Transverse colon (tissue), 4 donors: ENCODE results near the gene HOGA1. TPM values are rescaled to one million over a fixed set of nuclear protein-coding genes. Genes with fewer than 3 reads are reported as not detected.

Experiments
- DNase-seq: peaks from one replicate; pipeline ENCODE4 v3.0.0-alpha.2; 2019
- H3K27ac ChIP-seq, 4 donors: fragments of 200-600 bp; sonication (generic); 2 replicates each; pipeline ENCODE4 v1.5.1; 2016 to 2018; ENCODE audit warnings: inconsistent platforms in 4 of 4
- H3K27me3 ChIP-seq: fragments of 200-600 bp; sonication (generic); 2 replicates; pipeline ENCODE4 v1.5.1; 2017; ENCODE audit warnings: inconsistent platforms
- H3K36me3 ChIP-seq, 4 donors: fragments of 200-600 bp; sonication (generic); 2 replicates each; pipeline ENCODE4 v1.5.1; 2017 to 2019; ENCODE audit warnings: inconsistent platforms in 4 of 4
- H3K4me1 ChIP-seq, 4 donors: fragments of 200-600 bp; sonication (generic); 2 replicates each; pipeline ENCODE4 v1.5.1; 2017 to 2020; ENCODE audit warnings: inconsistent platforms in 4 of 4
- H3K4me3 ChIP-seq, 4 donors: fragments of 200-600 bp; sonication (generic); 1 replicate in 1 of 4; 2 replicates in 3 of 4; pipeline versions ENCODE4 v1.5.1 to v1.6.1; 2017 to 2019; ENCODE audit warnings: inconsistent platforms in 4 of 4
- H3K9me3 ChIP-seq, 2 donors: fragments of 200-600 bp; sonication (generic); 2 replicates each; pipeline ENCODE4 v1.5.1; 2017 to 2019; ENCODE audit warnings: inconsistent platforms in 2 of 2
- CTCF ChIP-seq, 5 experiments: fragments of 200-600 bp in 3 of 5; fragments of 450-650 bp in 2 of 5; sonication (generic) in 3 of 5; IDR thresholded peaks; 1 replicate in 2 of 5; 2 replicates in 3 of 5; pipeline ENCODE4 v1.5.1; 2016 to 2017; ENCODE audit warnings: antibody characterized with exemption in 5 of 5, inconsistent platforms in 3 of 5, mild to moderate bottlenecking in 2 of 5, moderate library complexity in 1 of 5
- EP300 ChIP-seq: sonication (generic); formaldehyde crosslinking; IDR thresholded peaks from one replicate; pipeline ENCODE4 v1.6.1; 2017; ENCODE audit warnings: antibody characterized with exemption, low read depth
- POLR2A ChIP-seq: fragments of 450-650 bp; IDR thresholded peaks from one replicate; pipeline ENCODE4 v1.6.1; 2016; ENCODE audit warnings: antibody characterized with exemption, mild to moderate bottlenecking, moderate library complexity
- POLR2AphosphoS5 ChIP-seq, 3 donors: sonication (generic); formaldehyde crosslinking; IDR thresholded peaks; one replicate each; pipeline ENCODE4 v1.6.1; 2016; ENCODE audit warnings: antibody characterized with exemption in 3 of 3
- WGBS, 2 donors: methylation state at CpG; one replicate each; pipeline ENCODE4 v1.1.5; 2018; ENCODE audit warnings: low coverage in 1 of 2; 5-methylcytosine and 5-hydroxymethylcytosine counted together
- in situ Hi-C, 4 donors: fragments of 200-750 bp; cut with MboI; loops; one replicate each; pipeline versions ENCODE4 v1.15.0 to v1.15.1; 2017; ENCODE audit warnings: low sequenced_read_pairs in 3 of 4, low pct_ligation_motif_present in 1 of 4, low pct_unique_long_range_greater_than_20kb in 1 of 4
- intact Hi-C: fragments of 100-400 bp; cut with DNase I; formaldehyde crosslinking; loops from one replicate; pipeline ENCODE4 v1.15.1; 2023; ENCODE audit warnings: low total_unique reads
- total RNA-seq, 4 donors: library from RNA; depleted of rRNA; stranded (reverse); fragments of >200 nt; gene quantifications; one replicate each; pipeline ENCODE4 v1.1.0, GENCODE V29; 2016

The HOGA1 gene
- total RNA-seq, 4 donors from 2014 or later = not detected

- in situ Hi-C loops (no loop called here), intact Hi-C loops (no loop called here)
- no peaks in the 10 kb centered on the region for H3K9me3 ChIP-seq
- WGBS, 2 donors = 61 to 67% methylated on average over 3 to 10 of the region's 10 CpGs
- no peak for DNase-seq
- peak; percentile 50 to 55 (median 53) for TF ChIP-seq POLR2AphosphoS5 (IDR thresholded peaks at IDR 0.05)
- TF ChIP-seq CTCF (IDR thresholded peaks at IDR 0.05) = no peak
- TF ChIP-seq EP300 = no peak
- TF ChIP-seq POLR2A = no peak
- no peak overlapping the region for H3K4me3 ChIP-seq
- no peaks in the 10 kb centered on the region for H3K27me3 ChIP-seq
- H3K4me1 ChIP-seq = peaks cover 3 to 10% (median 5%) of the 10 kb centered on the region in 4 donors
- peak overlapping the region; percentile 45 to 83 (median 79) for H3K27ac ChIP-seq
- H3K36me3 ChIP-seq = no peaks in the 10 kb centered on the region
These were observed 12.2 kb downstream of the HOGA1 start for GRCh38 chr10:97596101-97597082.

- Histone ChIP-seq H3K4me1 (peaks cover 3 to 10% (median 5%) of the 10 kb centered on the region in 4 donors), H3K27ac (no peak overlapping the region), H3K9me3 (no peaks in the 10 kb centered on the region), H3K4me3 (no peak overlapping the region), H3K36me3 (no peaks in the 10 kb centered on the region), H3K27me3 (no peaks in the 10 kb centered on the region)
- DNase-seq = no peak
- in situ Hi-C loops = no loop called here
- no peak for TF ChIP-seq POLR2A
- TF ChIP-seq EP300 = no peak
- TF ChIP-seq POLR2AphosphoS5 (IDR thresholded peaks at IDR 0.05) = no peak
- TF ChIP-seq CTCF (IDR thresholded peaks at IDR 0.05) = no peak
- intact Hi-C loops = no loop called here
- WGBS, 2 donors = 95 to 100% methylated on average over 2 of the region's 2 CpGs
These were observed 13.6 kb downstream of the HOGA1 start for GRCh38 chr10:97597778-97598177.

- TF ChIP-seq POLR2AphosphoS5 (IDR thresholded peaks at IDR 0.05) = no peak
- TF ChIP-seq EP300 = no peak
- TF ChIP-seq POLR2A = no peak
- no peak for TF ChIP-seq CTCF (IDR thresholded peaks at IDR 0.05)
- DNase-seq = no peak
- intact Hi-C loops = no loop called here
- 92 to 93% methylated on average over 8 to 19 of the region's 19 CpGs for WGBS, 2 donors
- Histone ChIP-seq H3K4me1 (peaks cover 3 to 10% (median 5%) of the 10 kb centered on the region in 4 donors), H3K36me3 (no peaks in the 10 kb centered on the region), H3K27ac (no peak overlapping the region), H3K4me3 (no peak overlapping the region), H3K27me3 (no peaks in the 10 kb centered on the region), H3K9me3 (no peaks in the 10 kb centered on the region)
- in situ Hi-C loops = no loop called here
These were observed 14.4 kb downstream of the HOGA1 start for GRCh38 chr10:97598407-97599271.

GRCh38 chr10:97599272-97599619 lies 15.1 kb downstream of the HOGA1 start:
- DNase-seq = no peak
- Histone ChIP-seq H3K36me3 (no peaks in the 10 kb centered on the region), H3K4me1 (peaks cover 3 to 10% (median 5%) of the 10 kb centered on the region in 4 donors), H3K4me3 (no peak overlapping the region), H3K27ac (no peak overlapping the region), H3K27me3 (no peaks in the 10 kb centered on the region), H3K9me3 (no peaks in the 10 kb centered on the region)
- in situ Hi-C loops = no loop called here
- intact Hi-C loops = no loop called here
- no peak for TF ChIP-seq EP300
- TF ChIP-seq POLR2A = no peak
- no peak for TF ChIP-seq CTCF (IDR thresholded peaks at IDR 0.05)
- TF ChIP-seq POLR2AphosphoS5 (IDR thresholded peaks at IDR 0.05) = no peak
- 82 to 100% methylated on average over 2 to 6 of the region's 6 CpGs for WGBS, 2 donors
